ENCODE measurements around the gene PCP2.

DNA sequence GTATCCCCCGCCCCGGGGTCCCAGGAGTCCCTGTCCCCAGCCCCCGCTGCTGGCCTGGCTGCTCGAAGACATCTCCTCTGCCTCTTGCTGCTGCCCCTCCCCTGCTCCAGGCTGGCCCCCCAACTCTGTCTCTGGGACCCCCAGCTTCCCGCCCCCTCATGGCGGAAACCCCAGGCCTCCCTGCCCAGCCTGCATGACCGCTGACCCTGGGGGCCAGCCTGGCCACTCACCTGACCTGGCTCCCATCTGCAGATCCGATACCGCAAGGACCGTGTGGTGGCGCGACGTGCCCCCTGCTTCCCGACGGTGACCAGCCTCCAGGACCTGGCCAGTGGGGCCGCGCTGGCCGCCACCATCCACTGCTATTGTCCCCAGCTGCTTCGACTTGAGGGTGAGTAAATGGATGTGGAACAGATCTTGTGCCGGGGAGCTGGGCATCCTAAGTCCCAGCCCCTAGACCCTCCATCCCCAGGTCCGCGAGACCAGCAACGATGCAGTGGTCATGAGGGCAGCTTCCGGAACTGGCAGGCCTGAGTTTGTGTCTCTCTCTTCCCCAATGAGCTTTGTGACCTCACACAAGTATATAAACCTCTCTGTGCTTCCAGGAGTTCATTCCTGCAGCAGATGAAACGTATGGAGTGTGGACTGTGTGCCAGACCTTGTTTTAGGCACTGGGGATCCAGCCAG, 25.5 kb downstream of the PCP2 start:
- TF ChIP-seq POLR2AphosphoS5 (IDR thresholded peaks at IDR 0.05; ENCODE audit: low read depth, low read length) (no peak), POLR2A (IDR thresholded peaks at IDR 0.05; ENCODE audit: low read depth, low read length) (no peak), SPI1 (IDR thresholded peaks at IDR 0.05; ENCODE audit: low read depth, low read length) (no peak), PAX5 (IDR thresholded peaks at IDR 0.05; ENCODE audit: insufficient read depth, low read length, severe bottlenecking) (no peak)

Measured in GM12891 (cell line).